Skin epidermis (tissue), 12 donors: ENCODE data around the gene RAB40A.
"Not testable (repeated sequence)": the region's sequence is repeated elsewhere in the genome, so short reads cannot be mapped to it uniquely, and the experiment has no call there.

Experiments used
- H3K27ac ChIP-seq, 21 experiments: fragments of 200-600 bp; sonication (generic) in 11 of 21; one replicate each; pipeline ENCODE4 v1.5.0; 2020; ENCODE audit warnings: mild to moderate bottlenecking in 3 of 21, inconsistent platforms in 2 of 21, moderate library complexity in 2 of 21
- H3K4me3 ChIP-seq, 7 experiments: fragments of 200-600 bp; sonication (generic) in 2 of 7; one replicate each; pipeline ENCODE4 v1.5.0; 2020; ENCODE audit warnings: inconsistent platforms in 2 of 7, mild to moderate bottlenecking in 2 of 7, moderate library complexity in 1 of 7

The RAB40A gene

GRCh38 chrX:103467887-103468286 is 51.4 kb downstream of the RAB40A start:
- no peak overlapping the region for H3K4me3 ChIP-seq
- H3K27ac ChIP-seq: no peak overlapping the region

GRCh38 chrX:103467156-103467555 is 52.1 kb downstream of the RAB40A start:
- H3K4me3 ChIP-seq: no peak overlapping the region
- no peak overlapping the region for H3K27ac ChIP-seq

GRCh38 chrX:103464774-103465117 is 54.5 kb downstream of the RAB40A start:
- H3K4me3 ChIP-seq: peak overlapping the region; percentile 4 to 38 (median 23)
- H3K27ac ChIP-seq: no peak overlapping the region

GRCh38 chrX:103464072-103464773 is 55.1 kb downstream of the RAB40A start:
- Histone ChIP-seq H3K27ac (no peak overlapping the region), H3K4me3 (peak overlapping the region; percentile 4 to 38 (median 23))

GRCh38 chrX:103461156-103461555 is 58.1 kb downstream of the RAB40A start:
- no peak overlapping the region for H3K27ac ChIP-seq
- H3K4me3 ChIP-seq: no peak overlapping the region

- H3K4me3 ChIP-seq, H3K27ac ChIP-seq: not testable (repeated sequence)
Measured at GRCh38 chrX:103460001-103460755, 59.1 kb downstream of the RAB40A start.

- no peak overlapping the region for H3K4me3 ChIP-seq
- H3K27ac ChIP-seq: no peak overlapping the region
Measured at GRCh38 chrX:103453655-103454054, 65.6 kb downstream of the RAB40A start.
